PFSK-1 (cell line): ENCODE data around the gene LRP3.

Experiments
- FOXP2 ChIP-seq: optimal IDR thresholded peaks from 2 replicates; pipeline ENCODE3; 2011; ENCODE audit warnings: borderline replicate concordance, control low read depth, inconsistent platforms; ENCODE audit not compliant: insufficient read depth; ENCODE audit errors: extremely low read length, extremely low read depth
- POLR2AphosphoS5 ChIP-seq: IDR thresholded peaks from 2 replicates; pipeline ENCODE4 v1.6.1; 2012; ENCODE audit warnings: low read depth, mild to moderate bottlenecking, control low read depth, low read length, moderate library complexity
- SIN3A ChIP-seq: IDR thresholded peaks from 2 replicates; pipeline ENCODE4 v1.6.1; 2012; ENCODE audit warnings: mild to moderate bottlenecking, low read length, moderate library complexity, borderline replicate concordance; ENCODE audit not compliant: insufficient read depth
- TAF1 ChIP-seq: IDR thresholded peaks from 2 replicates; pipeline ENCODE4 v1.6.1; 2012; ENCODE audit warnings: low read length, control low read depth, borderline replicate concordance; ENCODE audit not compliant: insufficient read depth
- TF ChIP-seq, protein P1 (sequence below), 2 experiments: IDR thresholded peaks; 2 replicates each; pipeline versions ENCODE4 v1.6.1 to v1.8.0; 2011 to 2012; ENCODE audit warnings: low read depth in 2 of 2, low read length in 2 of 2, control low read depth in 1 of 2, inconsistent platforms in 1 of 2, mild to moderate bottlenecking in 1 of 2, moderate library complexity in 1 of 2; ENCODE audit not compliant: insufficient read depth in 1 of 2

LRP3 gene

DNA sequence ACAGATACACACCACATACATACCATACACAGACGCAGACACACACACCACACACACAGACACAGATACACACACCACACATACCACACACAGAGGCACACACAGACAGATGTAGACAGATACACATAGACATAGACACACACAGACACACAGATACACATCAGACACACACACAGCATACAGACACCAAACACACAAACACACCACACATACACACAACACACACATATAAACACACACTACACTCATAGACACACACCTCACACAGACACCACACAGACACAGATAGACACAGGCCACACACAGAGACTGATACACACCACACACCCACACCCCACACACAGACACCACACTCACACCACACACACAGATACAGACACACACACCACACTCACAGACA lies 56.4 kb downstream of the LRP3 start:
- TF ChIP-seq, protein P1, sequence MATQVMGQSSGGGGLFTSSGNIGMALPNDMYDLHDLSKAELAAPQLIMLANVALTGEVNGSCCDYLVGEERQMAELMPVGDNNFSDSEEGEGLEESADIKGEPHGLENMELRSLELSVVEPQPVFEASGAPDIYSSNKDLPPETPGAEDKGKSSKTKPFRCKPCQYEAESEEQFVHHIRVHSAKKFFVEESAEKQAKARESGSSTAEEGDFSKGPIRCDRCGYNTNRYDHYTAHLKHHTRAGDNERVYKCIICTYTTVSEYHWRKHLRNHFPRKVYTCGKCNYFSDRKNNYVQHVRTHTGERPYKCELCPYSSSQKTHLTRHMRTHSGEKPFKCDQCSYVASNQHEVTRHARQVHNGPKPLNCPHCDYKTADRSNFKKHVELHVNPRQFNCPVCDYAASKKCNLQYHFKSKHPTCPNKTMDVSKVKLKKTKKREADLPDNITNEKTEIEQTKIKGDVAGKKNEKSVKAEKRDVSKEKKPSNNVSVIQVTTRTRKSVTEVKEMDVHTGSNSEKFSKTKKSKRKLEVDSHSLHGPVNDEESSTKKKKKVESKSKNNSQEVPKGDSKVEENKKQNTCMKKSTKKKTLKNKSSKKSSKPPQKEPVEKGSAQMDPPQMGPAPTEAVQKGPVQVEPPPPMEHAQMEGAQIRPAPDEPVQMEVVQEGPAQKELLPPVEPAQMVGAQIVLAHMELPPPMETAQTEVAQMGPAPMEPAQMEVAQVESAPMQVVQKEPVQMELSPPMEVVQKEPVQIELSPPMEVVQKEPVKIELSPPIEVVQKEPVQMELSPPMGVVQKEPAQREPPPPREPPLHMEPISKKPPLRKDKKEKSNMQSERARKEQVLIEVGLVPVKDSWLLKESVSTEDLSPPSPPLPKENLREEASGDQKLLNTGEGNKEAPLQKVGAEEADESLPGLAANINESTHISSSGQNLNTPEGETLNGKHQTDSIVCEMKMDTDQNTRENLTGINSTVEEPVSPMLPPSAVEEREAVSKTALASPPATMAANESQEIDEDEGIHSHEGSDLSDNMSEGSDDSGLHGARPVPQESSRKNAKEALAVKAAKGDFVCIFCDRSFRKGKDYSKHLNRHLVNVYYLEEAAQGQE (IDR thresholded peaks at IDR 0.05; ENCODE audit: insufficient read depth in 1 of 2, low read depth in 2 of 2, low read length in 2 of 2), result no peak
- TF ChIP-seq POLR2AphosphoS5 (no peak), TAF1 (no peak), FOXP2 (no peak), SIN3A (no peak)

DNA sequence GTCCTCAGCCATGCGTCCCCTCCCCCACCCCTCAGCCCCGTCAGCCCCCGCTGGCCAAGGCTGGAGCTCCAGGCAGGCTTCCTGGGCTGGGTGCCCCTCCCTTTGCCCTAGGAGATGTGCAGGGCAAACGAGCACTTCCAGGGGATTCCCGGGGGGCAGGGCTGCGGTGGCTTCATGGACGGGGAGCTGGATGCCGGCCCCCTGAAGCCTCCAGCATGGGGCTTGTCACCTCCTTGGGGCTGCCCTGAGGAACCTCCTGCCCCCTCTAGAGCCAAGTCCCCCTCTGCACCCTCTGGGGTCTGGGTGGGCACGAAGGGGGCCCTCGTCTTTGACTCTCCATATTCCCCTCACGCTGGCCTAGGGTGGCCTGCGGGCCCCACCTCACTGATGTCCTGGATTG lies 56.9 kb downstream of the LRP3 start:
- TF ChIP-seq POLR2AphosphoS5 (no peak), SIN3A (no peak), FOXP2 (no peak), TAF1 (no peak)
- TF ChIP-seq, protein P1 (IDR thresholded peaks at IDR 0.05; ENCODE audit: insufficient read depth in 1 of 2, low read depth in 2 of 2, low read length in 2 of 2), result no peak

DNA sequence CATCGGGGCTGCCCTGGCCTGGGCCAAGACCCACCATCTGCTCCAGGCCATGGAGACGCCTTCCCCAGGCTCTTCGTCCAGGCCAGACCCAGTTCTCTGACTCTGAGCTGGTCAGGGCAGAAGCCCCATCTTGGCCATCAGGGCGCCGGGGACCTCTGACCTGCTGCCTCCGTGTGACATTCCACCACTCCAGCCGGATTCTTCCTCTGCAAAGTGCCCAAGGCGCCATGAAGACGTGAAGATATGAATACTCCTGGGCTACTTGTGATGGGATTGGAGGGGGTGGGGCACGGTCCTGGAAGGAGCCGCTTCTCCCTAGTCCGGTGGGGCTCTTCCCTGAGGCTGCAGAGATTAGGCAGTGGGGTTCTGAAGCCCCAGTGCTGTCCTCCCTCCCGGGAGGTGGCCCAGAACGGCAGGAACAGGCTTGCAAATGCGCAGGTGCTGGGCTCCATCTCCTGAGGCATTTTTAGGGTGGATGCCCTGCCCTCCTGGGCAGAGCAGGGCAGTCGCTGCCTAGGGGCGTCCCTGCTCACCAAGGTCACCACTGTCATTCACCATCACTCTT lies 57.5 kb downstream of the LRP3 start:
- TF ChIP-seq TAF1, result no peak
- TF ChIP-seq SIN3A, result no peak
- no peak for TF ChIP-seq FOXP2
- TF ChIP-seq, protein P1 (IDR thresholded peaks at IDR 0.05; ENCODE audit: insufficient read depth in 1 of 2, low read depth in 2 of 2, low read length in 2 of 2), result no peak
- TF ChIP-seq POLR2AphosphoS5, result no peak

DNA sequence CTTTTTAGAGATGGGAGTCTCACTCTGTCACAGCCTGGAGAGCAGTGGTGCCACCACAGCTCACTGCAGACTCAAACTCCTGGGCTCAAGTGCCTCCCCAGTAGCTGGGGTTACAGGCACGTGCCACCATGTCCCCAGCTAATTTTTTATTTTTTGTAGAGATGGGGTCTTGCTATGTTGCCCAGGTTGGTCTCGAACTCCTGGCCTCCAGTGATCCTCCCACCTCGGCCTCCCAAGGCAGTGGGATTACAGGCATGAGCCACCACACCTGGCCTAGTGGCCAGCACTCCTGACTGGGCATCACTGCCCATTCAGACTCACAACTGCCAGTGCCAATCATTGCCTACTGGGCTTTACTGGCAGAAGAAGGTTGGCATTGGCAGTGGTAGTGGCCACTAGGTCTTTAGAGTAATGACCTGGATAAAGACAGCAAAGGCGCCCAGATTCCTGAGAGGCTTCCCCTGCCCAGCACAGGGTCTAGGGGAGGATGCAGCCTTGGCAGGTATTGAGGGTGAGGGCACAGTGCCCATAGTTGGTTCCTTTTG lies 58.4 kb downstream of the LRP3 start:
- TF ChIP-seq, protein P1 (IDR thresholded peaks at IDR 0.05; ENCODE audit: insufficient read depth in 1 of 2, low read depth in 2 of 2, low read length in 2 of 2), result no peak
- TF ChIP-seq SIN3A (no peak), FOXP2 (no peak), POLR2AphosphoS5 (no peak), TAF1 (no peak)

DNA sequence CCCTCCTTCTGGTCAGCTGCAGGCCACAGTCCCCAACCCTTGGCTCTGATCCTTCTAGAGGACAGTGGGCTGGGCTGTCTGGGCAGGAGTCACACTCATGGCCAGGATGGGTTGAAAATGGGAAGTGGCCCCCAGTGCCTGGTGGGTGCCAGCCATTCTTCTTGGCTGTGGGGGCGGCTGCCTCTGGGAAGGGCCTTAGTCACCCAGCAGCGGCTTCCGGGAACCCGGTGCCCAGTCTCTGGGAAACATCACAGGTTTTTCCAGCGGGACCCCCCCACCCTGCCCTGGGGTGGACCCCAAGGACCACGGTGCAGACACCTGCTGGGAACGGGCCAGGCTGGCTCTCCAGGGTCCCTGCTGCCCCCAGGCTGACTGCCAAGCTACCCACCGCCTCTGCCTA lies 58.8 kb downstream of the LRP3 start:
- TF ChIP-seq SIN3A (no peak), POLR2AphosphoS5 (no peak), FOXP2 (no peak), TAF1 (no peak)
- TF ChIP-seq, protein P1 (IDR thresholded peaks at IDR 0.05; ENCODE audit: insufficient read depth in 1 of 2, low read depth in 2 of 2, low read length in 2 of 2), result no peak
